A549 (cell line): Measurements from ENCODE around the gene TRAPPC2B.

Experiments used
- CBX8 ChIP-seq: fragments of 200-600 bp; sonication (generic); IDR thresholded peaks from 2 replicates; pipeline ENCODE4 v1.6.1; 2016
- CEBPB ChIP-seq, 2 experiments: fragments of >200 bp in 1 of 2; sonication (Bioruptor Twin) in 1 of 2; formaldehyde crosslinking in 1 of 2; IDR thresholded peaks; 2 replicates each; pipeline ENCODE4 v1.6.1; 2012 to 2016
- EHF ChIP-seq: fragments of 250-450 bp; sonication (Bioruptor Pico); IDR thresholded peaks from 2 replicates; pipeline ENCODE4 v1.5.0; 2020; ENCODE audit warnings: mild to moderate bottlenecking
- EHMT2 ChIP-seq: fragments of 200-600 bp; sonication (generic); IDR thresholded peaks from 2 replicates; pipeline ENCODE4 v1.6.1; 2016; ENCODE audit warnings: antibody characterized with exemption, low read depth, mild to moderate bottlenecking, moderate library complexity
- EP300 ChIP-seq, 2 experiments: fragments of >200 bp; sonication (Bioruptor Twin); formaldehyde crosslinking; IDR thresholded peaks; 2 replicates in 1 of 2; 3 replicates in 1 of 2; pipeline ENCODE4 v1.6.1; 2016 to 2017
- FOXS1 ChIP-seq: fragments of 250-450 bp; sonication (Bioruptor Pico); IDR thresholded peaks from 2 replicates; pipeline ENCODE4 v1.5.0; 2020; ENCODE audit warnings: mild to moderate bottlenecking, moderate library complexity
- HEYL ChIP-seq: fragments of 250-450 bp; sonication (Bioruptor Pico); IDR thresholded peaks from 2 replicates; pipeline ENCODE4 v1.8.0; 2021; ENCODE audit warnings: mild to moderate bottlenecking, moderate library complexity
- HOXA7 ChIP-seq: fragments of 250-450 bp; sonication (Bioruptor Pico); IDR thresholded peaks from 2 replicates; pipeline ENCODE4 v1.5.0; 2020; ENCODE audit warnings: mild to moderate bottlenecking, moderate library complexity
- JUNB ChIP-seq: fragments of >200 bp; sonication (Bioruptor Twin); formaldehyde crosslinking; IDR thresholded peaks from 2 replicates; pipeline ENCODE4 v1.6.1; 2016
- MAZ ChIP-seq: fragments of 150-350 bp; IDR thresholded peaks from 2 replicates; pipeline ENCODE4 v1.6.1; 2014; ENCODE audit warnings: antibody characterized with exemption, low read depth, low read length, borderline replicate concordance
- SMC3 ChIP-seq: fragments of >200 bp; sonication (Bioruptor Twin); formaldehyde crosslinking; IDR thresholded peaks from 3 replicates; pipeline ENCODE4 v1.6.1; 2018; ENCODE audit warnings: inconsistent platforms
- TF ChIP-seq, protein P1 (sequence below): fragments of >200 bp; sonication (Bioruptor Twin); formaldehyde crosslinking; IDR thresholded peaks from 3 replicates; pipeline ENCODE4 v1.5.1; 2016
- TF ChIP-seq, protein P2 (sequence below): fragments of >200 bp; sonication (Bioruptor Twin); formaldehyde crosslinking; IDR thresholded peaks from 3 replicates; pipeline ENCODE4 v1.6.1; 2016

GRCh38 chr19:57362419-57362818 lies 932 bp upstream of the TRAPPC2B start:
- TF ChIP-seq, protein P1, sequence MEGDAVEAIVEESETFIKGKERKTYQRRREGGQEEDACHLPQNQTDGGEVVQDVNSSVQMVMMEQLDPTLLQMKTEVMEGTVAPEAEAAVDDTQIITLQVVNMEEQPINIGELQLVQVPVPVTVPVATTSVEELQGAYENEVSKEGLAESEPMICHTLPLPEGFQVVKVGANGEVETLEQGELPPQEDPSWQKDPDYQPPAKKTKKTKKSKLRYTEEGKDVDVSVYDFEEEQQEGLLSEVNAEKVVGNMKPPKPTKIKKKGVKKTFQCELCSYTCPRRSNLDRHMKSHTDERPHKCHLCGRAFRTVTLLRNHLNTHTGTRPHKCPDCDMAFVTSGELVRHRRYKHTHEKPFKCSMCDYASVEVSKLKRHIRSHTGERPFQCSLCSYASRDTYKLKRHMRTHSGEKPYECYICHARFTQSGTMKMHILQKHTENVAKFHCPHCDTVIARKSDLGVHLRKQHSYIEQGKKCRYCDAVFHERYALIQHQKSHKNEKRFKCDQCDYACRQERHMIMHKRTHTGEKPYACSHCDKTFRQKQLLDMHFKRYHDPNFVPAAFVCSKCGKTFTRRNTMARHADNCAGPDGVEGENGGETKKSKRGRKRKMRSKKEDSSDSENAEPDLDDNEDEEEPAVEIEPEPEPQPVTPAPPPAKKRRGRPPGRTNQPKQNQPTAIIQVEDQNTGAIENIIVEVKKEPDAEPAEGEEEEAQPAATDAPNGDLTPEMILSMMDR = no peak
- TF ChIP-seq EHMT2 (no peak), CEBPB (IDR thresholded peaks at IDR 0.05) (no peak), HEYL (CRISPR knock-in tag) (no peak), MAZ (no peak), HOXA7 (CRISPR knock-in tag) (no peak), SMC3 (no peak), EP300 (IDR thresholded peaks at IDR 0.05) (no peak), EHF (CRISPR knock-in tag) (no peak), JUNB (no peak), FOXS1 (no peak), CBX8 (no peak)
- TF ChIP-seq, protein P2, sequence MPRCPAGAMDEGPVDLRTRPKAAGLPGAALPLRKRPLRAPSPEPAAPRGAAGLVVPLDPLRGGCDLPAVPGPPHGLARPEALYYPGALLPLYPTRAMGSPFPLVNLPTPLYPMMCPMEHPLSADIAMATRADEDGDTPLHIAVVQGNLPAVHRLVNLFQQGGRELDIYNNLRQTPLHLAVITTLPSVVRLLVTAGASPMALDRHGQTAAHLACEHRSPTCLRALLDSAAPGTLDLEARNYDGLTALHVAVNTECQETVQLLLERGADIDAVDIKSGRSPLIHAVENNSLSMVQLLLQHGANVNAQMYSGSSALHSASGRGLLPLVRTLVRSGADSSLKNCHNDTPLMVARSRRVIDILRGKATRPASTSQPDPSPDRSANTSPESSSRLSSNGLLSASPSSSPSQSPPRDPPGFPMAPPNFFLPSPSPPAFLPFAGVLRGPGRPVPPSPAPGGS = no peak
